Brain microvascular endothelial cell (primary cell): ENCODE measurements around the gene HLCS.

ENCODE experiments used
- DNase-seq: peaks from one replicate; pipeline ENCODE4 v3.0.0-alpha.2; 2020
- H3K27ac ChIP-seq: fragments of 250-450 bp; sonication (Bioruptor Pico); 2 replicates; pipeline ENCODE4 v1.5.1; 2020; ENCODE audit warnings: mild to moderate bottlenecking, moderate library complexity
- H3K27me3 ChIP-seq: fragments of 250-450 bp; sonication (Bioruptor Pico); replicated peaks from 2 replicates; pipeline ENCODE4 v1.5.1; 2020; ENCODE audit warnings: mild to moderate bottlenecking
- H3K36me3 ChIP-seq: fragments of 250-450 bp; sonication (Bioruptor Pico); replicated peaks from 2 replicates; pipeline ENCODE4 v1.5.1; 2020; ENCODE audit warnings: mild to moderate bottlenecking
- H3K4me3 ChIP-seq: 2 replicates; pipeline ENCODE4 v1.5.1; 2011; ENCODE audit warnings: low read depth, mild to moderate bottlenecking, control low read depth, low read length, moderate library complexity
- in situ Hi-C: cut with HindIII; loops from 2 replicates; pipeline ENCODE4 v1.10.0; 2017; ENCODE audit warnings: low sequenced_read_pairs, low pct_ligation_motif_present
- TF ChIP-seq, protein P1 (sequence below): IDR thresholded peaks from 2 replicates; pipeline ENCODE4 v1.5.1; 2011; ENCODE audit warnings: low read depth, mild to moderate bottlenecking, moderate library complexity, low read length, control low read depth, inconsistent platforms; ENCODE audit errors: missing control alignments

HLCS gene

DNA sequence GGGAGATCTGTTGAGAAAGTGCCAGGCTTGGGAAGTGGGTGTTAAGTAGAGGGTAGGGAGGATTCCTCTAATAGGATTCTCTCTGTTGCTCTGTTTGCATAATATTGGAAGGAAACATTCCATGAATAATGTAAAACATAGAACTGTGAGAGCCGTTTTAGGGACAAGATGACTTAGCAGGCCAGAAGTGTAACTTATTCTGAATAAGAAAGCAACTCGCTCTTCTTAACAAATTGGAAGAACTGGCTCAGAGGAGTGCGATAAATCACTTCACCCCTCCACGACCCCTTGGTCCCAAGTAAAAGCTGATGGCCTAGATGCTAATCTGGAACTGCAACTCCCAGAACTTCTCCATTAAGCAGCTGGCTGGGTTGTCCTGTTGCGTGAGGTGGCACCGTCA is 248.5 kb downstream of the HLCS start:
- in situ Hi-C loops: no loop called here
- DNase-seq: no peak
- TF ChIP-seq, protein P1, sequence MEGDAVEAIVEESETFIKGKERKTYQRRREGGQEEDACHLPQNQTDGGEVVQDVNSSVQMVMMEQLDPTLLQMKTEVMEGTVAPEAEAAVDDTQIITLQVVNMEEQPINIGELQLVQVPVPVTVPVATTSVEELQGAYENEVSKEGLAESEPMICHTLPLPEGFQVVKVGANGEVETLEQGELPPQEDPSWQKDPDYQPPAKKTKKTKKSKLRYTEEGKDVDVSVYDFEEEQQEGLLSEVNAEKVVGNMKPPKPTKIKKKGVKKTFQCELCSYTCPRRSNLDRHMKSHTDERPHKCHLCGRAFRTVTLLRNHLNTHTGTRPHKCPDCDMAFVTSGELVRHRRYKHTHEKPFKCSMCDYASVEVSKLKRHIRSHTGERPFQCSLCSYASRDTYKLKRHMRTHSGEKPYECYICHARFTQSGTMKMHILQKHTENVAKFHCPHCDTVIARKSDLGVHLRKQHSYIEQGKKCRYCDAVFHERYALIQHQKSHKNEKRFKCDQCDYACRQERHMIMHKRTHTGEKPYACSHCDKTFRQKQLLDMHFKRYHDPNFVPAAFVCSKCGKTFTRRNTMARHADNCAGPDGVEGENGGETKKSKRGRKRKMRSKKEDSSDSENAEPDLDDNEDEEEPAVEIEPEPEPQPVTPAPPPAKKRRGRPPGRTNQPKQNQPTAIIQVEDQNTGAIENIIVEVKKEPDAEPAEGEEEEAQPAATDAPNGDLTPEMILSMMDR: no peak
- no peak overlapping the region for H3K4me3 ChIP-seq
- H3K27ac ChIP-seq: no peak overlapping the region
- H3K36me3 ChIP-seq: no peaks in the 10 kb centered on the region
- H3K27me3 ChIP-seq: peaks cover 29% of the 10 kb centered on the region

DNA sequence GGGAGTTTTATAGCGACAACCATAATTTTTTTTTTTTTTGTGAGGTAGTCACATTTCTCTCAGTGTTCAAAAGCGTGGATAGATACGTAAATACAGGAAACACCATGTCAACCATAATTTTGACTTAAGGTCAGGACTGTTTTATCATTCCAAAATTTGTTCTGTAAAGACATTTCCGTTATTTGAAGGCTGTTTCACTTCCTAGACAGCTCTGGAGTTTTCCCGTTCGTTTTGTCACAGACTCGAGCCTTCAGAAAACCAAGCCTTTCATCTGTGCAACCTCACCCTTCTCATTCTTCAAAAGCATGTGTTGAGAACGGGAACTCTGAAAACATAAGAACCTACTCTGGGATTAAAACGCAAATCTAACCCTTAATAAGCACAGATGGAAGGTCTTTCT is 249.6 kb downstream of the HLCS start:
- in situ Hi-C loops: no loop called here
- TF ChIP-seq, protein P1: no peak
- no peaks in the 10 kb centered on the region for H3K36me3 ChIP-seq
- no peak overlapping the region for H3K27ac ChIP-seq
- no peak for DNase-seq
- H3K4me3 ChIP-seq: no peak overlapping the region
- peaks cover 40% of the 10 kb centered on the region for H3K27me3 ChIP-seq

DNA sequence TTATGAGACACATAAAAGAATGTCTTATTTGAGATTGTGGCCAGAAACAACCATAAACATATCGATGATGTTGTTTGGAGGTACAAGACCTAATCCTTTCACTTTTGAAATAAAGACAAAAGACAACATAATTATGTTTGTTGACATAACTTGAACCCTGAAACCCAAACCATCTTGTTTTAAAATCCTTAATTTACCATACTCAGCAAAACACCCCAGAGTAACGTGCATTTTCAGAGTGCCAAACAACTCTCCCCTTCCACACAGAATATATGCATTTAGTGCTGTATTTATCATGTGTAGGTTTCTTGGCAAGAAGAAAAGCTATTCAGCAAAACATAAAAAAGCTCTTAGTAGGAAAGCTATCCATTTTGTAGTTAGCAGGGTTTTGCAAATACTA is 250.1 kb downstream of the HLCS start:
- peaks cover 39% of the 10 kb centered on the region for H3K27me3 ChIP-seq
- H3K36me3 ChIP-seq: no peaks in the 10 kb centered on the region
- H3K4me3 ChIP-seq: no peak overlapping the region
- TF ChIP-seq, protein P1: no peak
- no peak for DNase-seq
- in situ Hi-C loops: no loop called here
- H3K27ac ChIP-seq: no peak overlapping the region

DNA sequence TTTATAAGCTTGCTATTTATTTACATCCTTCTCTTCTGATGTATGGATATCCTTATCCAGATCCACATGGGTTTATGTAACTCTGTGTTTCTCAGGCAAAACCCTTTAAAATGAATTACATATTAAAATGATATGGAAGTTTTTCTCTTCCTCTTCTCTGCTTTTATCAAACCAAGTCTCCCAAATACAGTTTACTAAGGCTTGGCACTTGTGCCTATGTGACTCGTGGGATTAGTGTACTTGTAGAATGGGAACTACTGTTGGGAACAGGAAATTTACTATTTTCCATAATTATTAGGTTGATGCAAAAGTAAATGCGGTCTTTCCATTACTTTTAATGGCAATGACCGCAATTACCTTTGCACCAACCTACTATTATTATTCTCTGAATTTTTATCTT is 252.7 kb downstream of the HLCS start:
- no peak overlapping the region for H3K27ac ChIP-seq
- DNase-seq: no peak
- TF ChIP-seq, protein P1: no peak
- H3K36me3 ChIP-seq: no peaks in the 10 kb centered on the region
- H3K4me3 ChIP-seq: no peak overlapping the region
- peaks cover 66% of the 10 kb centered on the region for H3K27me3 ChIP-seq
- in situ Hi-C loops: no loop called here

DNA sequence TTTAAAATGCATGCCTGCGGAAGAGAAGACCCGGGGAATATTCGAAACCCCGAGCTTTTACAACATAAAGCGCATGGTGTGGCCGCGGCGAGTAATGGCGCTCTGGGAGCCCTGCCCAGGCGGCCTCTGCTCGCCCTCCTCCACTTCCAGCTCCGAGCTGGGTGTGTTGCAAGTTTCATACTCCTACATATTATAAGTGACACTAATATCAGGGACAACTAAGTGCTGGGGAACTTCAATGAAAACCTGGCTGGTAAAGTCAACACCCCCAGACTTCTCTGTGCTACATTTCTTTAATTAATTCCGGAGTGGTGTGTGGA is 255.8 kb downstream of the HLCS start:
- DNase-seq: no peak

More for the DNA sequence above, 255.8 kb downstream of the HLCS start:
- in situ Hi-C loops: no loop called here
- H3K27ac ChIP-seq: no peak overlapping the region
- no peaks in the 10 kb centered on the region for H3K36me3 ChIP-seq
- H3K27me3 ChIP-seq: peaks cover 91% of the 10 kb centered on the region
- TF ChIP-seq, protein P1: peak; percentile 8
- H3K4me3 ChIP-seq: no peak overlapping the region
